ENCODE results near the gene USF2.

DNA sequence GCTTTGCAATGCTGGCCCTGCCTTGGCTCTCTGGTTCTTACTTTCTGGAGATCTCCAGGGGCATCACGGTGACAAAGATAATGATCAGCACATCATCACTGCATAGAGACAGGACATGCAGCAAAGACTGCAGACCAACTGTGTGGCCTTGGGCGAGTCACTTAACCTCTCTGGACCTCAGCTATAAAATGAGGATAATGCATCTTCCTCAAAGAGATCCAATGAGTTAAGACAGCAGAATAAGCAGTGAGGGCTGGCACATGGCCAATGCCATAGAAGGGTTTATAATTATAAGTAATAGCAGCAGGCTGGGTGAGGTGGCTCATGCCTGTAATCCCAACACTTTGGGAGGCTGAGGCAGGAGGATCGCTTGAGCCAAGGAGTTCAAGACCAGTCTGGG is 25.6 kb downstream of the USF2 start:
- TF ChIP-seq FOXM1 (IDR thresholded peaks at IDR 0.05; ENCODE audit: low read depth, low read length) (no peak), NFYA (IDR thresholded peaks at IDR 0.05; ENCODE audit: borderline replicate concordance, low read depth, low read length) (no peak), EZH2 (IDR thresholded peaks at IDR 0.05; ENCODE audit: borderline replicate concordance, control insufficient read depth, low read depth, low read length) (no peak), RELA (IDR thresholded peaks at IDR 0.05; ENCODE audit: borderline replicate concordance, partially characterized antibody) (no peak), NFYB (IDR thresholded peaks at IDR 0.05; ENCODE audit: insufficient read depth, low read depth, low read length) (no peak), TARDBP (IDR thresholded peaks at IDR 0.05; ENCODE audit: borderline replicate concordance) (no peak), SMC3 (IDR thresholded peaks at IDR 0.05; ENCODE audit: borderline replicate concordance, low read length) (no peak), ZNF384 (IDR thresholded peaks at IDR 0.05; ENCODE audit: borderline replicate concordance, low read depth, low read length) (no peak), CEBPB (IDR thresholded peaks at IDR 0.05; ENCODE audit: borderline replicate concordance in 1 of 2, low read depth in 2 of 2, low read length in 2 of 2) (no peak), POLR2A (IDR thresholded peaks at IDR 0.05; ENCODE audit: low read depth, low read length) (no peak)
- TF ChIP-seq, protein P1, sequence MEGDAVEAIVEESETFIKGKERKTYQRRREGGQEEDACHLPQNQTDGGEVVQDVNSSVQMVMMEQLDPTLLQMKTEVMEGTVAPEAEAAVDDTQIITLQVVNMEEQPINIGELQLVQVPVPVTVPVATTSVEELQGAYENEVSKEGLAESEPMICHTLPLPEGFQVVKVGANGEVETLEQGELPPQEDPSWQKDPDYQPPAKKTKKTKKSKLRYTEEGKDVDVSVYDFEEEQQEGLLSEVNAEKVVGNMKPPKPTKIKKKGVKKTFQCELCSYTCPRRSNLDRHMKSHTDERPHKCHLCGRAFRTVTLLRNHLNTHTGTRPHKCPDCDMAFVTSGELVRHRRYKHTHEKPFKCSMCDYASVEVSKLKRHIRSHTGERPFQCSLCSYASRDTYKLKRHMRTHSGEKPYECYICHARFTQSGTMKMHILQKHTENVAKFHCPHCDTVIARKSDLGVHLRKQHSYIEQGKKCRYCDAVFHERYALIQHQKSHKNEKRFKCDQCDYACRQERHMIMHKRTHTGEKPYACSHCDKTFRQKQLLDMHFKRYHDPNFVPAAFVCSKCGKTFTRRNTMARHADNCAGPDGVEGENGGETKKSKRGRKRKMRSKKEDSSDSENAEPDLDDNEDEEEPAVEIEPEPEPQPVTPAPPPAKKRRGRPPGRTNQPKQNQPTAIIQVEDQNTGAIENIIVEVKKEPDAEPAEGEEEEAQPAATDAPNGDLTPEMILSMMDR (IDR thresholded peaks at IDR 0.05 in 2 of 3, conservative IDR thresholded peaks at IDR 0.05 in 1 of 3; ENCODE audit: control insufficient read depth in 2 of 3, extremely low read depth in 1 of 3, insufficient read depth in 1 of 3, low read depth in 3 of 3, low read length in 3 of 3) = no peak
